ENCODE measurements around the gene SERINC5.

- TF ChIP-seq CTCF (IDR thresholded peaks at IDR 0.05; ENCODE audit: insufficient read depth, low read length) (no peak), REST (IDR thresholded peaks at IDR 0.05; ENCODE audit: insufficient replicate concordance, low read depth) (no peak), POLR2AphosphoS5 (IDR thresholded peaks at IDR 0.05; ENCODE audit: low read depth) (no peak), GABPA (IDR thresholded peaks at IDR 0.05; ENCODE audit: low read depth) (no peak), SPI1 (IDR thresholded peaks at IDR 0.05; ENCODE audit: borderline replicate concordance, low read depth) (no peak)
These were observed 95.6 kb downstream of the SERINC5 start for GRCh38 chr5:80160242-80160641.
